MV-4-11 (cell line): Measurements from ENCODE around the gene KLHDC10.
"Not testable (repeated sequence)": the region's sequence is repeated elsewhere in the genome, so short reads cannot be mapped to it uniquely, and the experiment has no call there.

Source experiments
- DNase-seq: peaks from one replicate; lab custom pipeline; 2025; lab: John Stamatoyannopoulos, UW

Gene KLHDC10

GRCh38 chr7:130154501-130155317, 84.4 kb downstream of the KLHDC10 start:
- no peak for DNase-seq

- no peak for DNase-seq
Measured at GRCh38 chr7:130156140-130156539, 85.8 kb downstream of the KLHDC10 start.

DNA sequence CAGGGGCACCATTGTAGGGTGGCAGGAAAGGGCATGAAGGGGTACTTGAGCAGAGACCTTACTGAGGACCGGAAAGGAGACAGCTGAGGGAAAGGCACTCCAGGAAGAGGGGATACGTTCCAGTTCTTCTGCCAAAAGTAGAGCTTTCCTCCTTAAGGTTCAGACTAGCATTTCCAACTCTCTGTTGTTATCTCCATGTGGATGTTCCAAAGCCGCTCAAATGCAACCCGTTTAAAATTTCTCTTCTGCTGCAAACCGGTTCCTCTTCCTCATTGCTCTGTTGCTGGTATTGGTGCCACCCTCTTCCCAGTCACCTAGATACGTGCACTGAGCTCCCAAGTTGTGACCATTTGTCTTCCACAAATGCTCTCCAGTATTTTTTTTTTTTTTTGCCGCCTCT, 87.4 kb downstream of the KLHDC10 start:
- DNase-seq: no peak

GRCh38 chr7:130160023-130160422, 89.7 kb downstream of the KLHDC10 start:
- no peak for DNase-seq

GRCh38 chr7:130160455-130160854, 90.1 kb downstream of the KLHDC10 start:
- no peak for DNase-seq

GRCh38 chr7:130162196-130162595, 91.9 kb downstream of the KLHDC10 start:
- DNase-seq: no peak

GRCh38 chr7:130174237-130174959, 104.1 kb downstream of the KLHDC10 start:
- no peak for DNase-seq

DNA sequence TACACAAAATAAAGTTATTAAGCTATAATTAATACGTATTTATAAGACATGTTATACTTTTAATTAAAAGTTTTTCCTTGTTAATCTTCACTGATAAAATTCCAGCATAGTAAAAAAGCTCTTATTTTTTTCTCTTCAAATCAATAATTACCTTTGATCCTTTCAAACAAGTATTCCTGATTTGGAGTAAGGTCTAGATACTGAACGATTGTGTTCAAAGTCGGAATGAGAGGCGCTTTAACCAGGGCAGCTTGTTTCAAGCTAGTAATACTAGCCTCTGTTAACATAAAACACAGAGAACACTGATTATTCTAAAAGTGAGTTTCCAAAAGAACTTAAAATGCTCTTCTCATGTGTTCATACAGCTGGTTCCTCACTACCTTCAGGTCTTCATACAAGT, 107.9 kb downstream of the KLHDC10 start:
- no peak for DNase-seq

DNA sequence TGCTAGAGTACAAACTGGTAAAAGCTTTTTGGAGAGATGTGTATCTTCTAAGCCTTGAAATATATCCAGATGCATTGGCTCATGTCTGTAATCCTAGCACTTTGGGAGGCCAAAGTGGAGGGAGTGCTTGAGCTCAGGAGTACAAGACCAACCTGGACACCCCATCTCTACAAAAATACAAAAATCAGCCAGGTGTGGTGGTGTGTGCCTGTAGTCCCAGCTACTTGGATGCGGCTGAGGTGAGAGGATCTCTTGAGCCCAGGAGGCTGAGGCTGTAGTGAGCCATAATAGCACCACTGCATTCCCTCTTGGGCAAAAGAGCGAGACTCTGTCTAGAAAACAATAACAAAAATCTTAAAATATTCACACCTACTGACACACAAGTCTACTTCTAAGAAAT, 109.3 kb downstream of the KLHDC10 start:
- no peak for DNase-seq

- no peak for DNase-seq
Measured at GRCh38 chr7:130180571-130181262, 110.4 kb downstream of the KLHDC10 start.

DNA sequence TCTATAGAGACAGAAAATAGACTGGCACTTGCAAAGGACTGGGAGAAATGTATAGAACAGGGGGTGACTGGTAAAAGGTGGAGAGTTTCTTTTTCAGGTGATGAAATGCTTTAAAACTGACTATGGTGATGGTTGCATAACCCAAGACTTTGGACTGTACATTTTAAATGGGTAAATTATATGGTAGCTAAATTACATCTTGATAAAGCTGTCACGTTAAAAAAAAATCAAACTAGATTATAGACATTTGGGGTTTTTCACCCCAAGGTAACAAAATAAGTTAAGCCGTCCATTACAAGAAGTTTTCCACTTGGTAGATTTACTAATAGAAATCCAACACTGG, 110.9 kb downstream of the KLHDC10 start:
- DNase-seq: no peak

GRCh38 chr7:130182990-130183389, 112.7 kb downstream of the KLHDC10 start:
- no peak for DNase-seq

- not testable (repeated sequence) for DNase-seq
Measured at GRCh38 chr7:130184349-130184748, 114.0 kb downstream of the KLHDC10 start.
